CD4-positive, alpha-beta T cell treated with Interleukin-6 for 4 hours (primary cell): Measurements from ENCODE around the gene TTLL1.
"Not testable (repeated sequence)": the region's sequence is repeated elsewhere in the genome, so short reads cannot be mapped to it uniquely, and the experiment has no call there.

ENCODE experiments used
- DNase-seq: peaks from one replicate; pipeline ENCODE4 v3.0.0-alpha.2; 2020; ENCODE audit warnings: mixed read lengths

The TTLL1 gene

DNA sequence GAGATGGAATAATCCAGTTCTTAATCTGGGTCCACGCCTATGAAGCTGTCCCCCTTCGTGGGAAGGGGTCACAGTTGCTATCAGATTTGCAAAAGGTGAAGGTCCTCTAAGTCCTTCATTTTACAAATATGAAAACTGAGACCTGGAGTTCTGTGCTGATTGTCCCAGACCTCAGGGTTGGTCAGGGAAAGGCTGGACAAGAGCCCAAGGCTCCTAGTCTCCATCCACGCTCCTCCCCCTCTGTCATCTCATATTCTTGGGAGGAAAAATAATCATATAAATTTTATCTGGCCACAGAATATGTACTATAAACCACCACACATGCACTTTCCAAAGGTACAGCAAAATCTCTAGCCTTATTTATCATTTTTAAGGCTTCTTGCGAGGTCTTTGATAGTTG lies 79.7 kb downstream of the TTLL1 start:
- no peak for DNase-seq

DNA sequence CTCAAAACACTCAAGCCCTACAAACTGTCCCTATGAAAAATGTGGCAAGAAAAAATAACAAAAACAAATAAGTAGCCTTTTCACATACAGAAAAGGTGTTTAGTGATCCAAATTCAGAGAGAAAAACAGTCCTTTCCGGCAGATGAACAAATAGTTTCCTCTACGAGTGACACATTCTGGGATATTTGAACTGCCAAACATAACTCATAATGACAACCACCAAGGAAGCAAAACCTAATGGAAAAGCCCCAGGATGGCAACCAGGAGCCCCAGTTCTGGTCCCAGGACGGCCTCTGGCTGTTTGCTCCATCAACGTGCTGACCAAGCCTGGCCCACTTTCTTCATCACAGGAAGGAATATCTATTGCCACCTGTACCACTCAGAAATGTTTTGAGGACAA lies 80.3 kb downstream of the TTLL1 start:
- no peak for DNase-seq

- DNase-seq: no peak
Measured at GRCh38 chr22:43008509-43008908, 80.7 kb downstream of the TTLL1 start.

DNA sequence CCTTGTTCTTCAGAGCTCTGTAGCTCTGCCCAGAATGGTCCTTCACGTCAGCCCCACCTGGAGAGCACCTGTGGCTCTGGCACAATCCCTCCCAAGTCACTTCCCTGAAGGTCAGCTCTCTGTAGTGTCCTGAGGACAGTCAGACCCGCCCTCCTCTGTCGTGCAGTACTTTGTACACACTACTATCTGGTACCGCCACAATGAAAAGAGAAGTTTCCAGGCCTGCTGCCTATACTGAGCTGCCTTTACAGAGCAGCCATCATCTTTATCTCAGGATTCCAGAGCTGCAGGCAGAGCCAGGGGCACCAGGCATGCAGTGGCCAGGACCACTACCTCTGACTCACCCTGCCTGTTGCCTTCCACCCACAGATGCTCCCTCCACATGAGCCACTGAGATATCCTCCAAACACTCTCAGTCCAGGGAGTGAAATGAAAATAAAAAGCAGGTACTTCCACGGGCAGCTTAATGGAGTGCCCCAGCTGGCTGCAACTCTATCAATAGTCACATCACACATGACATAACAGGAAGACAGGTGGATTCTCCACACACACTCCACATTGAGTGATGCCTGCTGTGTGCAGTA lies 81.6 kb downstream of the TTLL1 start:
- no peak for DNase-seq

- no peak for DNase-seq
Measured at GRCh38 chr22:43006753-43007152, 82.4 kb downstream of the TTLL1 start.

GRCh38 chr22:43006016-43006505 lies 83.1 kb downstream of the TTLL1 start:
- no peak for DNase-seq

GRCh38 chr22:43005106-43005505 lies 84.1 kb downstream of the TTLL1 start:
- no peak for DNase-seq

- no peak for DNase-seq
Measured at GRCh38 chr22:43004362-43005035, 84.7 kb downstream of the TTLL1 start.

DNA sequence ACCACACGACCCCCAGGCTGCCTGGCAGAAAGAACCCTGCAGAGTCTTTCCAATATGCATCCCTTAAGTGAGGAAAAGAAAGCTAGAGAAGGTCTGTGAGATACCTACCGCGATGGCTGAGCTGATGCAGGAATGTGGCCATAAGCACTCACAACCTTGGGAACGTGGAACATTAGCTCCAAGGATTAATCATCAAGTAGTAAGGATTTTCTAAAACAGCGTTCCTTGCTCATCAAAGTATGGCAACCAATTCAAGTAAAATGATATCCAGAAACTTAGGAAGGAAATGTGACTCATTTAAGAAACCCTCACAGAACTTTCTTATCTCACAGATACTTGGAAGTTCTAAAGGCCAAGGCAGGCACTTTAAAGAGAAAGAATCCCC lies 87.0 kb downstream of the TTLL1 start:
- no peak for DNase-seq

GRCh38 chr22:43001271-43002201 lies 87.7 kb downstream of the TTLL1 start:
- peak; percentile 14 for DNase-seq

GRCh38 chr22:43000441-43001175 lies 88.6 kb downstream of the TTLL1 start:
- DNase-seq: peak; percentile 33

DNA sequence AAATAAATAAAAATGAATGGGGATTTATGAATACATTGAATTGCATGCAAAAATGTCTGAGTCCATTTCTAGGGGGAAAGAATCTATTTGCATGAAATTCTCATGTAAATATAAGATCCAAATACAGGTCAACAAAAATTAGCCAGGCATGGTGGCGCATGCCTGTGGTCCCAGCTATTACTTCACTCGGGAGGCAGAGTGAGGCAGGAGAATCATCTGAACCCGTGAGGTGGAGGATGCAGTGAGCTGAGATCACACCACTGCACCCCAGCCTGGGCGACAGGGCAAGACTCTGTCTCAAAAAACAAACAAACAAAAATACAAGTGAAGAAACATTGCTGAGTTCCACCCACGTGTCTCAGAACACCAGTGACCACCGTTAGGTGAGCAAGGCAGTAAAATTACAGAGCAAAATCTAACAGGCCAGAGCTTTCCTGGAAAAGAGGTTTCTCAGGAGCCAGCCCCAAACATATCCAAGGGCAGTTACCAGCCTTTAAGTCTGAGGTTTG lies 91.6 kb downstream of the TTLL1 start:
- DNase-seq: no peak

- DNase-seq: no peak
Measured at GRCh38 chr22:42996646-42997365, 92.4 kb downstream of the TTLL1 start.

- not testable (repeated sequence) for DNase-seq
Measured at GRCh38 chr22:42995654-42996053, 93.5 kb downstream of the TTLL1 start.

- DNase-seq: no peak
Measured at GRCh38 chr22:42994917-42995562, 94.2 kb downstream of the TTLL1 start.

DNA sequence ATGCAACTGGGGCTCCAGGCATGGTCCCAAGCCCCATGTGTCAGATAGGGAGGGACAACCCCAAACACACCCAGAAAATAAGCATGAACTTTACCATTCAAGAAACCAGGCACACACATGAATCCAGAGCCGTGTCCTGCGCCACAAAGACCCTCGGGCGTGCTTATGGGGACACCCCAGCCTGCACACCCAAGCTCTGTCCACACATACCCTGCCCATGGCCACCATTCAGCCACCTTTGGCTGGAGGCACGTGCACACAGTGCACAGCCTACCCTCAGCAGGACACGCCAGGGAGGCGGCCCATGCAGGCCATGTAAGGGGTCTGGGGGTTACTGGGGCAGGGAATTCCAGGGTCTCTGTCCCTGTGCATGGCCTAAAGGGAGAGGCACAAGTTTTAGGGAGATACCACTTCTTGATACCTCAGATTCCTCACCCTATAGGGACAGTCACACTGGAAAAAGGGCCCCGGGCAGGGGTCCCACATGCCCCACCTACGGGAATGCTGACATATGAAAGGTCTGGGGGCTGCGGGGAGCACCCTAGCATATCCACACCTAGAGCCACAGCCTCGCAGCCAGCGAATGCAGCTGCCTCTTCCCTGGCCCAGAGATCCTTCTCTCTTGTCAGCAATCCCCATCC lies 94.8 kb downstream of the TTLL1 start:
- DNase-seq: no peak

DNA sequence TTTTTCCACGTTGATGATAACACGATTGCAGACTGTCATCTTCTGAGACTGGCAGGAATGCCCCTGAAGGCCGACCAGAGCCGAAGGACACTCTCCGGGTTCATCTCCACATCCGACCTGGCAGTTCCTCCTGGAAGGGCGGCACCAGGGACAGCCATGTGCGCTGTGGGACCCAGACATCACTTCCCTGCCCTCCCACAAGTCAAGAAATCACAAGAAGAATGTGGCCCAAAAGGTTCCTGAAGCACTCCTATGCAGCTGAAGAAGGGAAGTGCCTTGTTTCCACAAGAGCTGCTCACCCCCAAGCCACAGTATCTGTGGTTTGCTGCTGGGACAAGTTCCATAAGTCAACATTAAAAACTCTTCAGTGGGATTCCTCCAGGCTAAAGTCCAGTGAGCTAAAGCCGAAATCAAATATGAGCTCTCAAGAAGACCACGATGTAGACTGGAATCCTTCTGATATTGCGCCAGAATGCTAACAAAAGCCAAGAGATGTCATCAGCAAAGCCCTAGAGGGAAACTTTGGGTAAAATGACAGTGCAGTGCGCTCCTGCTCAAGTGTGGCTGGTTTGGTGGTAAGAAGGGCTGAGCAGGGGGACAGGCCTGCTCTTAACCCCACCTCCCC lies 95.4 kb downstream of the TTLL1 start:
- DNase-seq: no peak

DNA sequence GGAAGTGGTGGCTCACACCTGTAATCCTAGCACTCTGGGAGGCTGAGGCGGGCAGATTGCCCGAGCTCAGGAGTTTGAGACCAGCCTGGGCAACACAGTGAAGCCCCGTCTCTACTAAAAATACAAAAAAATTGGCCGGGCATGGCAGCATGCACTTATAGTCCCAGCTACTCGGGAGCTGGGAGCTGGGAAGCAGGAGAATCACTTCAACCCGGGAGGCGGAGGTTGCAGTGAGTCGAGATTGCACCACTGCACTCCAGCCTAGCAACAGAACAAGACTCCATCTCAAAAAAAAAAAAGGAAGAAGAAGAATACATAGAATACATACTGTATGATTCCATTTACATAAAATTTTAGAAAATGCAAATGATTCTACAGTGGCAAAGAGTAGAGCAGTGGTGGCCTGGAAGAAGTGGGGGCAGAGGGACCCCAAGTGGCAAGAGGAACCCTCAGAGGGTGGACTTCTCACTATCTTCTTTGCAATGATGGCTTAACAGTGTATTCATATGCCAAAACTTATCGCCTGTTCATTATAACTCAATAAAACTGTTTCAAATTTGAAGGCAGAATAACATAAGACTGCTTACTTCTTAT lies 96.2 kb downstream of the TTLL1 start:
- DNase-seq: no peak

- no peak for DNase-seq
Measured at GRCh38 chr22:42992092-42992491, 97.1 kb downstream of the TTLL1 start.
